Left ventricle myocardium inferior (tissue), 1 donor: Measurements from ENCODE around the gene CTSF. TPM values are rescaled to one million over a fixed set of nuclear protein-coding genes. Genes with fewer than 3 reads are reported as not detected.

Experiments
- DNase-seq: peaks from one replicate; pipeline ENCODE4 v3.0.0-alpha.2; 2020
- H3K27ac ChIP-seq: fragments of 200-600 bp; replicated peaks from 2 replicates; pipeline ENCODE4 v1.8.0; 2021
- H3K27me3 ChIP-seq: fragments of 200-600 bp; 2 replicates; pipeline ENCODE4 v1.8.0; 2021; ENCODE audit warnings: low read depth
- H3K36me3 ChIP-seq: fragments of 200-600 bp; 2 replicates; pipeline ENCODE4 v1.8.0; 2021
- H3K4me1 ChIP-seq: fragments of 200-600 bp; 2 replicates; pipeline ENCODE4 v1.8.0; 2021
- H3K4me3 ChIP-seq: fragments of 200-600 bp; 2 replicates; pipeline ENCODE4 v1.8.0; 2021; ENCODE audit warnings: mild to moderate bottlenecking, moderate library complexity
- H3K9me3 ChIP-seq: fragments of 200-600 bp; replicated peaks from 2 replicates; pipeline ENCODE4 v1.8.0; 2021
- CTCF ChIP-seq: fragments of 200-600 bp; IDR thresholded peaks from 2 replicates; pipeline ENCODE4 v1.8.0; 2021; ENCODE audit warnings: antibody characterized with exemption, mild to moderate bottlenecking, borderline replicate concordance
- intact Hi-C: fragments of 100-400 bp; cut with micrococcal nuclease; formaldehyde crosslinking; loops from one replicate; pipeline ENCODE4 v1.11.0; 2022
- total RNA-seq: library from RNA; stranded (reverse); fragmentation: NEBNext Ultra II Directional; extraction: Animal tissue kit (Norgen Biotek cat#: 25700); gene quantifications from one replicate; pipeline ENCODE4 v1.2.1, GENCODE V29; 2021
- donor health status: DM: no; HTN: yes; CAD: no; lungs with severe emphysema.

The CTSF gene
- total RNA-seq, 1 donor from 2014 or later, result 48.6 TPM

DNA sequence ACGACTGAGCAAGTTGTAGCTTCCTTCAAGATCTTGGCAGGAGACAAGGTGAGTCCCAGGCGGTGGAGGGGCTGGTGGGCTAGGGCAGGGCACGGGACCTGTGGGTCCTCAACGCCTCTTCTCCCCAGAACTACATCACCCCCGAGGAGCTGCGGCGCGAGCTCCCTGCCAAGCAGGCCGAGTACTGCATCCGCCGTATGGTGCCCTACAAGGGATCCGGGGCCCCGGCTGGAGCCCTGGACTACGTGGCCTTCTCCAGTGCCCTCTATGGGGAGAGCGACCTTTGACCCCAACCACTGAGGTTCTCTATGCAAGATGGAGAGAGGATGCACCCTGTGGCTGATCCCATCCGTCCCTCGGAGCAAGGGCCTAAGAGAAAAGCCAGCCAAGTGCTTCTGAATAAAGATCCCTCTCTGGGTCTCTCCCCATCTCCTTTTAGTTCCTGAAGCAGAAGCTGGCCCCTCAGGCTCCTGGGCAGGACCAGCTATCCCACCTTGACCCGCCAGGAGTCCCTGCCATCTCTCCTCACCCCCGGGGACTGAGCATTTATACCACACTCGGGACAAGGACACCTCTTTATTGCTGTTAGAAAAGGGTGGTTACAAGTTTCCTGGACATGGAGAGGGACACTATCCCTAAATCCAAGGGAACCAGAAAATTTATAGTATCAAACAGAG, 5.4 kb downstream of the CTSF start:
- no peak for TF ChIP-seq CTCF
- DNase-seq, result no peak
- no peaks in the 10 kb centered on the region for H3K9me3 ChIP-seq
- H3K27ac ChIP-seq, result no peak overlapping the region
- intact Hi-C loops, result no loop called here
- H3K36me3 ChIP-seq, result peaks cover 3% of the 10 kb centered on the region
- H3K4me1 ChIP-seq, result peaks cover 16% of the 10 kb centered on the region
- no peak overlapping the region for H3K4me3 ChIP-seq
- H3K27me3 ChIP-seq, result peaks cover 12% of the 10 kb centered on the region

GRCh38 chr11:66562275-66562674, 6.1 kb downstream of the CTSF start:
- intact Hi-C loops, result no loop called here
- peaks cover 20% of the 10 kb centered on the region for H3K27me3 ChIP-seq
- peaks cover 10% of the 10 kb centered on the region for H3K4me1 ChIP-seq
- H3K36me3 ChIP-seq, result peaks cover 3% of the 10 kb centered on the region
- no peak for DNase-seq
- TF ChIP-seq CTCF, result no peak
- H3K9me3 ChIP-seq, result no peaks in the 10 kb centered on the region
- no peak overlapping the region for H3K4me3 ChIP-seq
- no peak overlapping the region for H3K27ac ChIP-seq

- no peak overlapping the region for H3K4me3 ChIP-seq
- H3K27me3 ChIP-seq, result peaks cover 23% of the 10 kb centered on the region
- DNase-seq, result no peak
- H3K36me3 ChIP-seq, result peaks cover 3% of the 10 kb centered on the region
- H3K9me3 ChIP-seq, result no peaks in the 10 kb centered on the region
- no peak for TF ChIP-seq CTCF
- intact Hi-C loops, result no loop called here
- H3K4me1 ChIP-seq, result peaks cover 10% of the 10 kb centered on the region
- no peak overlapping the region for H3K27ac ChIP-seq
Observed at GRCh38 chr11:66561975-66562248, 6.5 kb downstream of the CTSF start.

DNA sequence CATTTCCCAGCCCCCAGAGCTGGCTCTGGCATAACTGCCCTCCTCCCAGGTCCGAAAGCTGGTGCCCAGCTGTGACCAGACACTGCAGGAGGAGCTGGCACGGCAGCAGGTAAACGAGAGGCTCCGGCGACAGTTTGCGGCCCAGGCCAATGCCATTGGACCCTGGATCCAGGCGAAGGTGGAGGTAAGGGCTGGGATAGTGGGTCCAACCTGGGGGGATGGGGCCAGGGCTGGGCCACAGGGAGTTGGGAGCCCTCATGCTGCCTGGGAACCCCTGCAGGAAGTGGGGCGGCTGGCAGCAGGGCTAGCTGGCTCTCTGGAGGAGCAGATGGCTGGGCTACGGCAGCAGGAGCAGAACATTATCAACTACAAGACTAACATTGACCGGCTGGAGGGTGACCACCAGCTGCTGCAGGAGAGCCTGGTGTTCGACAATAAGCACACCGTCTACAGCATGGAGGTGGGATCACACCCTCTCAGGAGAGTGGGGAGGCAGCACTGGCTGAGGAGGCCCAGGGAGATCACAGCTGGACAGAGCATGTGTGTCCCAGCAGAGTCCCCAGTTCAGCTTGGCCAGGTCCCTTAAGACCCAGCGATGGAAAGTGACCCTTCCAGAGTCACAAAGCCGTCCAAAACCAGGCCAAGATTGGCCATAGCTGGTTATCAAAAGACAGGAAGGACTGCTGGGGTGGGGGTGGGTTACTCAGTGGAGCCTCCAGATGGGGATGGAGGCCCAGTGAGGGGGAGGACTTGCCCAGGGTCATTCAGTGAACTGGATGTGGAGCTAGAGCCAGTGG, 7.0 kb downstream of the CTSF start:
- H3K4me1 ChIP-seq, result peaks cover 10% of the 10 kb centered on the region
- no peak overlapping the region for H3K4me3 ChIP-seq
- intact Hi-C loops, result no loop called here
- no peak for TF ChIP-seq CTCF
- DNase-seq, result no peak
- H3K36me3 ChIP-seq, result peaks cover 3% of the 10 kb centered on the region
- H3K27ac ChIP-seq, result no peak overlapping the region
- peaks cover 26% of the 10 kb centered on the region for H3K27me3 ChIP-seq
- H3K9me3 ChIP-seq, result no peaks in the 10 kb centered on the region

GRCh38 chr11:66559866-66560676, 8.3 kb downstream of the CTSF start:
- TF ChIP-seq CTCF, result no peak
- Histone ChIP-seq H3K4me1 (peaks cover 10% of the 10 kb centered on the region), H3K36me3 (peaks cover 3% of the 10 kb centered on the region), H3K9me3 (no peaks in the 10 kb centered on the region), H3K27ac (no peak overlapping the region), H3K4me3 (no peak overlapping the region), H3K27me3 (peaks cover 39% of the 10 kb centered on the region)
- DNase-seq, result no peak
- intact Hi-C loops, result no loop called here
